ENCODE results near the gene PPM1H.

The PPM1H gene

GRCh38 chr12:62602255-62603060 lies 332.5 kb downstream of the PPM1H start:
- FAIRE-seq = peak; percentile 84
- DNase-seq (ENCODE audit: extremely low spot score, insufficient read length, low read depth) = peak; percentile 62

DNA sequence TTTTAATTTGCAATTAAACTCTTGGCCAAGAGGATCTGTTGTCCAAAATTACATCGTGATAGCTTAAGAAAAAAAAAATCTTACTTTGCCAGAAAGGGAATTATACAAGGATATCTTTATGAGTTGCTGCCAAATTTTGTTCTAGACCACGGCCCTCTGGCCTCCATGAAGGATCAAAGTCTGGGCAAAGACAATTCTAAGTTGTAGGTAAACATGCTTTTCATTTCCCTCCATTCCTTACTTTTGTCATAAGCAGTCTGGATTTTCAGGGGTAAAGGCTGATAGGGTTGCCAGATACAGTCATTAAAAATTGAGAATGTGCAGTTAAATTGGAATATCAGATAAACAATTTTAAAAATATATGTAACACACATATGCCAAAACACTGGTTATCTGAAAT lies 333.2 kb downstream of the PPM1H start:
- FAIRE-seq (no peak), DNase-seq (ENCODE audit: extremely low spot score, insufficient read length, low read depth) (no peak)

- no peak for DNase-seq (ENCODE audit: extremely low spot score, insufficient read length, low read depth)
- FAIRE-seq = no peak
Measured at GRCh38 chr12:62599854-62600437, 335.0 kb downstream of the PPM1H start.

GRCh38 chr12:62598846-62599245 lies 336.1 kb downstream of the PPM1H start:
- DNase-seq (ENCODE audit: extremely low spot score, insufficient read length, low read depth) (no peak), FAIRE-seq (no peak)

- FAIRE-seq (no peak), DNase-seq (ENCODE audit: extremely low spot score, insufficient read length, low read depth) (no peak)
Measured at GRCh38 chr12:62597253-62597652, 337.7 kb downstream of the PPM1H start.
